Naive thymus-derived CD8-positive, alpha-beta T cell (primary cell): ENCODE data around the gene BIRC7. TPM values are rescaled to one million over a fixed set of nuclear protein-coding genes. Genes with fewer than 3 reads are reported as not detected.
"Not testable (repeated sequence)": the region's sequence is repeated elsewhere in the genome, so short reads cannot be mapped to it uniquely, and the experiment has no call there.

Experiments used
- ATAC-seq, 2 donors: fragments of 150-1000 bp; cut with Tn5 transposase in 1 of 2; sonication (Bioruptor Pico), chemical (Tn5 transposase) in 1 of 2; 1 replicate in 1 of 2; 2 replicates in 1 of 2; pipeline ENCODE4 v1.10.0; 2021; ENCODE audit warnings: mild to moderate bottlenecking in 2 of 2, moderate library complexity in 2 of 2
- POLR2A ChIA-PET: fragments of 350-600 bp; sonication (Branson Sonifier 250); formaldehyde crosslinking; loops from one replicate; lab custom pipeline; 2021; ENCODE audit warnings: antibody characterized with exemption; lab: Charles Lee
- DNase-seq, 10 donors: peaks; one replicate each; pipeline versions ENCODE4 v3.0.0 to v3.0.0-alpha.2; 2020 to 2022
- H3K27ac Mint-ChIP-seq, 10 donors: one replicate each; pipeline ENCODE4 v1.8.0; 2020 to 2022; ENCODE audit warnings: mild to moderate bottlenecking in 10 of 10, mixed read lengths in 10 of 10, moderate library complexity in 4 of 10, inconsistent platforms in 1 of 10
- H3K27me3 Mint-ChIP-seq, 5 donors: one replicate each; pipeline ENCODE4 v1.8.0; 2021 to 2022; ENCODE audit warnings: mixed read lengths in 5 of 5
- H3K36me3 Mint-ChIP-seq, 3 donors: one replicate each; pipeline ENCODE4 v1.8.0; 2020 to 2022; ENCODE audit warnings: mixed read lengths in 3 of 3, mild to moderate bottlenecking in 2 of 3, inconsistent platforms in 1 of 3
- H3K4me1 Mint-ChIP-seq, 4 donors: one replicate each; pipeline ENCODE4 v1.8.0; 2021 to 2022; ENCODE audit warnings: mixed read lengths in 4 of 4
- H3K4me3 Mint-ChIP-seq, 10 donors: one replicate each; pipeline ENCODE4 v1.8.0; 2020 to 2022; ENCODE audit warnings: mild to moderate bottlenecking in 10 of 10, mixed read lengths in 10 of 10, moderate library complexity in 6 of 10, inconsistent platforms in 1 of 10
- H3K9me3 Mint-ChIP-seq, 9 donors: one replicate each; pipeline ENCODE4 v1.8.0; 2020 to 2022; ENCODE audit warnings: mixed read lengths in 9 of 9, mild to moderate bottlenecking in 3 of 9, inconsistent platforms in 1 of 9, moderate library complexity in 1 of 9
- polyA plus RNA-seq, 3 donors: library from polyadenylated mRNA; unstranded; fragments of 300-500 nt; fragmentation: Illumina TruSeq; gene quantifications; one replicate each; pipeline ENCODE4 v1.2.3, GENCODE V29; 2021
- total RNA-seq, 8 experiments: library from RNA in 2 of 8; stranded (reverse) in 2 of 8; gene quantifications; one replicate each; pipeline ENCODE4 v1.2.3 and lab custom pipeline; 2021 to 2026

BIRC7 gene
- total and polyA plus RNA-seq, 5 experiments from 2014 or later = 0.43 to 3.2 (median 1.6) TPM; not detected in 2

DNA sequence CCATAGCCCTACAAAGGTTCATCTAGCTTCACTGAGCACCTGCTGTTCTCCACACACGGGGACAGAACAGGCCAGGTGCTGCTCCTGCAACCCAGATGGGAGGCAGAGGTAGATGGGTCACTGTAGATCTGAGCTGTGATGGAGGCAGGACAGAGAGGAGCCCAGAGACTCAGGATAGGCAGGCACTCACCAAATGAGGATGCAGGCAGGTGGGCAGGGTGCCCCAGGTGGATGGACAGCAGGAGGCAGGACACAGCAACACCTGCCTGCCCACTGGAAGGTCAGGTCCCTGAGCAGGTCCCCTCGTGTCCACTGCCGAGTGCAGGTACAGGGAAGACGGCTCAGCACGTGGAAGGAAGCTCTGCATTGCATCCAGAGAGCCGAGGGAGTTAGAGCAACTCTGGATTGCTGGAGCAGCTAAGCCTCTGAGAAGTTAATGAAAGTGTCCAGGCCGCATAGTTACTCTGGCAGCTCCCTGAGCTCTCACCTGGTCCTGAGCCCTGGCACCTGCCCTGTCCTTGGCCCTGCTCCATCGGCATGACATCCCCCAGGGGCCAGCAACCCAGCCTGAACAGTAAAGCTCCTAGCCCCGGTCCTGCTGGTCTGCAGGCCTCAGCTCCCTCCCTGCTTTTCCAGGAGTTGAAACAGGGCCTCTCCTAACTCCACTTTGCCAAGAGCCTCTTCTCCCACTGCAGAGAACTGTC lies 14.9 kb upstream of the BIRC7 start:
- H3K27ac Mint-ChIP-seq = no peak overlapping the region
- peaks cover 0 to 3% (median 1%) of the 10 kb centered on the region in 5 donors for H3K27me3 Mint-ChIP-seq
- H3K4me1 Mint-ChIP-seq = peaks cover 6 to 13% (median 7%) of the 10 kb centered on the region in 4 donors
- H3K36me3 Mint-ChIP-seq = no peaks in the 10 kb centered on the region
- POLR2A ChIA-PET = no interaction called here
- DNase-seq (no peak), ATAC-seq (no peak)
- H3K4me3 Mint-ChIP-seq = no peak overlapping the region
- H3K9me3 Mint-ChIP-seq = no peaks in the 10 kb centered on the region

DNA sequence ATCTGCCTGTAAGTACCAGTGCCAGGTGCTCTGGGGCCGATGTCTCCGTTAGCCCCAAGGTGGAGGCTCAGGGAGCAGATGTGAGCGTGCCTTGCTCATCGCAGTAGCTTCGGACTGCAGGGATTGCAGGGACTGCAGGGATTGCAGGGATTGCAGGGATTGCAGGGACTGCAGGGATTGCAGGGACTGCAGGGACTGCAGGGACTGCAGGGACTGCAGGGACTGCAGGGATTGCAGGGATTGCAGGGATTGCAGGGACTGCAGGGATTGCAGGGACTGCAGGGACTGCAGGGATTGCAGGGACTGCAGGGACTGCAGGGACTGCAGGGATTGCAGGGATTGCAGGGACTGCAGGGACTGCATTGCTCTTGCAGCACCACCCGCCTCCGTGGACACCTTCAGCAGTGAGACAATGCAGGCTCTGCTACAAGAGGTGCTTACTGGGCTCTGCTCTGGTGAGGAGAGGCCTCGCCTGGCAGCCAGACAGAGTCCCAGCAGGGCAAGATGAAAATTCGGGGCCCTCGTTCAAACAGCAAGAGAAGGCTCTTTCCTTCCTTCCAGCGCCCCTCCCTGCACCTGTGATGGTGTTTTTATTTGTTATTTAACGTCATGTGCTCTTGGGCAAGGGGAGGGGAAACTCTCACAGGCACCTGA lies 14.2 kb upstream of the BIRC7 start:
- ATAC-seq, POLR2A ChIA-PET, H3K27ac Mint-ChIP-seq, H3K9me3 Mint-ChIP-seq, DNase-seq, H3K4me3 Mint-ChIP-seq, H3K36me3 Mint-ChIP-seq, H3K27me3 Mint-ChIP-seq: not testable (repeated sequence)
- H3K4me1 Mint-ChIP-seq = peaks cover 6 to 12% (median 7%) of the 10 kb centered on the region in 4 donors

GRCh38 chr20:63222541-63222940 lies 13.2 kb upstream of the BIRC7 start:
- H3K9me3 Mint-ChIP-seq = no peaks in the 10 kb centered on the region
- H3K27ac Mint-ChIP-seq = no peak overlapping the region
- no peaks in the 10 kb centered on the region for H3K36me3 Mint-ChIP-seq
- peaks cover 0 to 3% (median 1%) of the 10 kb centered on the region in 5 donors for H3K27me3 Mint-ChIP-seq
- ATAC-seq (no peak), DNase-seq (no peak)
- H3K4me1 Mint-ChIP-seq = peaks cover 0 to 6% (median 2%) of the 10 kb centered on the region in 4 donors
- no peak overlapping the region for H3K4me3 Mint-ChIP-seq
- POLR2A ChIA-PET = interaction anchor here (1.0 kb wide), 1 partner anchor 12 kb away, joined by 3 read pairs; no protein-coding TSS in a partner anchor

- Mint-ChIP-seq H3K4me1 (peaks cover 0 to 6% (median 2%) of the 10 kb centered on the region in 4 donors), H3K27ac (no peak overlapping the region), H3K9me3 (no peaks in the 10 kb centered on the region), H3K36me3 (no peaks in the 10 kb centered on the region), H3K27me3 (peaks cover 0 to 3% (median 2%) of the 10 kb centered on the region in 5 donors), H3K4me3 (no peak overlapping the region)
- DNase-seq = peak in 7 of 10 donors; percentile 29 to 53 (median 47)
- peak; percentile 75 to 77 for ATAC-seq
- POLR2A ChIA-PET = interaction anchor here (1.0 kb wide), 1 partner anchor 11 kb away, joined by 3 read pairs; no protein-coding TSS in a partner anchor
Observed at GRCh38 chr20:63223121-63223825, 12.4 kb upstream of the BIRC7 start.

DNA sequence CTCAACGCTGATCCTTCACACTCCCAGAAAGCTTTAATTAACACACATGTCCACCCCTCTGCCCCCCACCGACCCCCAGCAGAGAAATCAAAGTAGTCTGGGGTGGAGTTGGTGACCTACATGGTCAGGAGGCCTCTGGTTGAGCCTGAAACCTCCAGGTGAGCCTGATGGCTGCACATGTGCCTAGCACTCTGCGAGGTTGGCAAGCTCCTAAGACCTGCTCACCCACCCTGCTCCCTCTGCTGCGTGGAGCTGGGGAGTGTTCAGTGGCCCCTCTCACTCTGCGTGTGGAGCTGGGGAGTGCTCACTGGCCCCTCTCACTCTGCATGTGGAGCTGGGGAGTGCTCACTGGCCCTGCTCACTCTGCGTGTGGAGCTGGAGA lies 11.9 kb upstream of the BIRC7 start:
- ATAC-seq = no peak
- peaks cover 2 to 3% (median 3%) of the 10 kb centered on the region in 5 donors for H3K27me3 Mint-ChIP-seq
- POLR2A ChIA-PET = no interaction called here
- H3K27ac Mint-ChIP-seq = no peak overlapping the region
- no peaks in the 10 kb centered on the region for H3K36me3 Mint-ChIP-seq
- H3K9me3 Mint-ChIP-seq = no peaks in the 10 kb centered on the region
- H3K4me3 Mint-ChIP-seq = no peak overlapping the region
- no peak for DNase-seq
- peaks cover 0 to 6% (median 2%) of the 10 kb centered on the region in 4 donors for H3K4me1 Mint-ChIP-seq

- H3K27ac Mint-ChIP-seq = no peak overlapping the region
- DNase-seq = no peak
- POLR2A ChIA-PET = no interaction called here
Observed at GRCh38 chr20:63224412-63225081, 11.2 kb upstream of the BIRC7 start.

GRCh38 chr20:63225082-63225454 lies 10.6 kb upstream of the BIRC7 start:
- peaks cover 0 to 6% (median 2%) of the 10 kb centered on the region in 4 donors for H3K4me1 Mint-ChIP-seq
- no peak for DNase-seq
- H3K4me3 Mint-ChIP-seq = no peak overlapping the region
- H3K27me3 Mint-ChIP-seq = peaks cover 6 to 15% (median 12%) of the 10 kb centered on the region in 5 donors
- no peaks in the 10 kb centered on the region for H3K9me3 Mint-ChIP-seq
- H3K27ac Mint-ChIP-seq = no peak overlapping the region
- H3K36me3 Mint-ChIP-seq = no peaks in the 10 kb centered on the region
- no peak for ATAC-seq
- POLR2A ChIA-PET = no interaction called here

More at GRCh38 chr20:63224412-63225081, 11.2 kb upstream of the BIRC7 start:
- Mint-ChIP-seq H3K9me3 (no peaks in the 10 kb centered on the region), H3K4me3 (no peak overlapping the region), H3K36me3 (no peaks in the 10 kb centered on the region), H3K4me1 (peaks cover 0 to 6% (median 2%) of the 10 kb centered on the region in 4 donors), H3K27me3 (peaks cover 4 to 10% (median 7%) of the 10 kb centered on the region in 5 donors)
- ATAC-seq = no peak

GRCh38 chr20:63226042-63226943 lies 9.4 kb upstream of the BIRC7 start:
- no peak overlapping the region for H3K4me3 Mint-ChIP-seq
- no peaks in the 10 kb centered on the region for H3K9me3 Mint-ChIP-seq
- H3K27me3 Mint-ChIP-seq = peaks cover 6 to 27% (median 23%) of the 10 kb centered on the region in 5 donors
- H3K4me1 Mint-ChIP-seq = peaks cover 0 to 10% (median 4%) of the 10 kb centered on the region in 4 donors
- ATAC-seq = no peak
- no peaks in the 10 kb centered on the region for H3K36me3 Mint-ChIP-seq
- DNase-seq = no peak
- no peak overlapping the region for H3K27ac Mint-ChIP-seq
- POLR2A ChIA-PET = no interaction called here

DNA sequence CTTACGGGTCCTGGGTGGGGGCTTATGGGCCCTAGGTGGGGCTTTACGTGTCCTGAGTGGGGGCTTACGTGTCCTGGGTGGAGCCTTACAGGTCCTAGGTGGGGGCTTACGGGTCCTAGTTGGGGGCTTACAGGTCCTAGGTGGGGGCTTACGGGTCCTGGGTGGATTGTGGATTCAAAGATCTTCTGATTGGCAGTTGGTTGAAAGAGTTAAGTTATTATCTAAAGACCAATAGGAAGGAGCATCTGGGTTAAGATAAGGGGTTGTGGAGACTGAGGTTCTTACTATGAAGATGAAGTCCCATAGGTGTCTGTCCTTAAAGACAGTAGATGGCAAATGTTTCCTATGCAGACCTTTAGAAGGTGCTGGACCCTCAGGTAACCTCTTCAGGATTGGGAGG lies 8.4 kb upstream of the BIRC7 start:
- POLR2A ChIA-PET = no interaction called here
- Mint-ChIP-seq H3K4me3 (no peak overlapping the region), H3K36me3 (no peaks in the 10 kb centered on the region), H3K27ac (peak overlapping the region in 1 of 10 donors; percentile 21), H3K27me3 (peaks cover 10 to 36% (median 29%) of the 10 kb centered on the region in 5 donors), H3K4me1 (peaks cover 0 to 10% (median 4%) of the 10 kb centered on the region in 4 donors), H3K9me3 (no peaks in the 10 kb centered on the region)
- DNase-seq = no peak
- ATAC-seq = no peak

DNA sequence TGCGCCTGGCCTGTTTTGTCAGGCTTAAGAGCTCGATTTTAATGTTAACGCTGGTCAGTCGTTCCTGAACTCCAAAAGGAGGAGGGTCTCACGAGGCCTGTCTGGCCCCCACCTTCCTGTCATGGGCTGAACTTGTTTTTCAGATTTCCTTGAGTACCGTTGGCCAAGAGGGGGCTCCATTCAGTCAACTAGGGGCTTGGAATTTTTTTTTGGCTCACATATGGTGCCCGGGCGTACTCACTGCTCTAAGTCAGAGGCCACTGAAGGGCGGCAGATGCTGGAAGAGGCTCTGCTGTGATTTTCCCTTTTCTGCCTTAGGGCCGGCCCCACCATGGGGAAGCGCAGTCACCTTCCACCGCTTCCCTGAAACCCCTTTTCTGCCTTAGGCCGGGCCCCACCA lies 6.9 kb upstream of the BIRC7 start:
- peaks cover 10 to 35% (median 29%) of the 10 kb centered on the region in 5 donors for H3K27me3 Mint-ChIP-seq

GRCh38 chr20:63230800-63231268 lies 4.9 kb upstream of the BIRC7 start:
- peak in 1 of 2 donors; percentile 46 for ATAC-seq
- H3K9me3 Mint-ChIP-seq = no peaks in the 10 kb centered on the region
- peaks cover 10 to 35% (median 29%) of the 10 kb centered on the region in 5 donors for H3K27me3 Mint-ChIP-seq
- POLR2A ChIA-PET = no interaction called here
- no peak overlapping the region for H3K4me3 Mint-ChIP-seq
- no peaks in the 10 kb centered on the region for H3K36me3 Mint-ChIP-seq
- H3K27ac Mint-ChIP-seq = no peak overlapping the region
- peaks cover 4 to 20% (median 9%) of the 10 kb centered on the region in 4 donors for H3K4me1 Mint-ChIP-seq
- DNase-seq = no peak

More for the DNA sequence above, 6.9 kb upstream of the BIRC7 start:
- ATAC-seq (no peak), DNase-seq (no peak)
- Mint-ChIP-seq H3K36me3 (no peaks in the 10 kb centered on the region), H3K27ac (peak overlapping the region in 1 of 10 donors; percentile 41), H3K4me3 (no peak overlapping the region), H3K4me1 (peaks cover 0 to 7% (median 2%) of the 10 kb centered on the region in 4 donors), H3K9me3 (no peaks in the 10 kb centered on the region)
- POLR2A ChIA-PET = no interaction called here
